GM20431 (cell line): Measurements from ENCODE around the gene PRR35.

Experiments used
- in situ Hi-C: fragments of 300-500 bp; cut with MseI, MboI; formaldehyde crosslinking; loops from one replicate; pipeline ENCODE4 v1.15.0; 2020; ENCODE audit warnings: low sequenced_read_pairs; ENCODE audit not compliant: unreplicated experiment

Gene PRR35

DNA sequence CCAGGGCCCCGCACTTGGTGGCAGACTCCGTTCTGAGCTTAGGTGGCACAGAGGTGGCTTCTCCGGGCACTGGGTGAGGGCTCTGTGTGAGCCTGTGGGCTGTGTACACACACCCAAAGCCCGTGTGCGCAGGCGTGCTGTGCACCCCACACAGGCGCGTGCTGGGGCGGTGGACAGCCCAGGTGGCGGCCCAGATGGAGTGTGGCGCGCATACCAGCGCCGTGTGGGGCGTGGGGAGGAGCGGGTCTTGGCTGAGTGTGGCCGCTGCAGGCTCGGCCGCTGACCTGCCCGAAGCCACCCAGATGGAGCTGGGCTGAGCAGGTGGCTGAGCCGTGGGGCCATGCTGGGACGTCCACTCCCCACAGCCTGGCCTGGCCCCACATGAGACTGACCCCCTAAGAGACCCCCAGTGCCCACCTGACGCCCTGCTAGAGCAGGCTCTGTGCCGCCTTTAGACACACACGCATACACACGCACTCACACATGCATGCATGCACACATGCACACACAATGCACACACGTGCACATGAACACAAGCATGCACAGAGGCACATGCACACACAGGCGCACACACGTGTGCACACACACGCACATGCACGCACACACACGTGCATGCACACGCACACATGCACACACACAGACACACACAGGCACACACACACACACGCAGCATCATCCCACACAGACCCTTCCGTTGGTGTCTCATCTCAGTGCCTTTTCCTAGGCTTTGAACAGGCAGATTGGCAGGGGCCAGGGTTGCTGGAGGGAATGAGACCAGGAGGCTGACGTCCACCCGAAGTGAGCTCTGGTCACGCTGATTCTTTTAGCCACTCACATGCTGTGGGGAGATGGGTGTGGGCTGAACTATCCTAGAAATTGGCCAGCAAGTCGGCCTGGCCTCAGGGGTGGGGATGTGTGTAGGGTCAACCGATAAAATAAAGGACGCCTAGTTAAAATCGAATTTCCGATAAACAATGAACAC lies 2.1 kb downstream of the PRR35 start:
- in situ Hi-C loops: no loop called here

DNA sequence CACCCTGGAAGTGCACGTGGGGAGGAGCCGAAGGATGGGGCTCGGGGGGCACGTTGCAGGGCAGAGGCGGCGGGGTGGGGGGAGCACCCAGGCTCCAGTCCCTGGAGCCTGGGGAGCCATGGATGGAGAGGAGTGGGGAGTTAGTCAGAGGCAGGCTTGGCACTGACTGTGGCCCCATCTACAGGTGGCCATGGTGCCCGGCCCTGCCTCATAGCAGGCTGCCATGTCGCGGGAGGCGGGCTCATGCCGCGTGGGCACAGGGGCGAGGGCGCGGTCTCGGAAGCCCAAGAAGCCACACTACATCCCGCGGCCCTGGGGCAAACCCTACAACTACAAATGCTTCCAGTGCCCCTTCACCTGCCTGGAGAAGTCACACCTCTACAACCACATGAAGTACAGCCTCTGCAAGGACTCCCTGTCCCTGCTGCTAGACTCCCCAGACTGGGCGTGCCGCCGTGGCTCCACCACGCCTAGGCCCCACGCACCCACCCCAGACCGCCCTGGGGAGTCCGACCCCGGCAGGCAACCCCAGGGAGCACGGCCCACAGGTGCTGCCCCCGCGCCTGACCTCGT lies 3.0 kb downstream of the PRR35 start:
- in situ Hi-C loops: no loop called here

DNA sequence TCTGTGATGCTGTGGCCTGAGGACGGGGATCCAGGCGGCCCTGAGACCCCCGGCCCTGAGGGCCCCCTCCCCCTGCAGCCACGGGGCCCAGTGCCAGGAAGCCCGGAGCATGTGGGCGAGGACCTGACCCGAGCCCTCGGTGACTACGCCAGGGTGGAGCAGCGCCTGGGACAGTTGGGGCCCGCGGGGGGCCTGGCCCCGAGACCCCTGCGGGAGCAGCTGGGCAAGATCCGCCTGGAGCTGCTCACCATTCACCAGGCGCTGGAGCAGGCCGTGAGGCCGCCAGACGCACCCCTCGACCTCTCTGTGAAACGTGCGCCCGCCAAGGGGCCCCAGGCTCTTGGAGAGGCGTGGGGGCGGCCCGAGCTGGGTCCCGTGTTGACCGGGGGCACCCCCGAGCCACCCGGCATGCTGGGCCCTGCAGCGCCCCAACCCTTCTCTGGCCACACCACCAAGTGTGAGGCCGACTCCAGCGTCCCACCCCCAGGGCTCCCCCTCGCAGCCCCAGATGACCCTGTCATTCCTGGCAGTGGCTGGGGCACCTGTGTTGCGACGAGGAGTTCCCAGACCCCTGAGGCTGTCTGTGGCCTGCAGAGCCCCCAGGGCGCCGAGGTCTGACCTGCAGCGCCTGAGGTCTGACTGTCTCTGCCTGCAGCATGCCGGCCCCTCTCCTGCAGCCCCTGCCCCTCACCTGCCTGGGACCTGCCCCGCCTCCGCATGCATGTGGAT lies 4.7 kb downstream of the PRR35 start:
- in situ Hi-C loops: no loop called here

- in situ Hi-C loops: no loop called here
Observed at GRCh38 chr16:565419-566330, 5.5 kb downstream of the PRR35 start.

- in situ Hi-C loops: no loop called here
Observed at GRCh38 chr16:566475-567372, 6.5 kb downstream of the PRR35 start, which contains the start of gene NHLRC4. Gene NHLRC4, plus strand, starts transcription at chr16:567005. Its CDS starts 1,043 bp downstream, at chr16:568048.

- in situ Hi-C loops: no loop called here
Observed at GRCh38 chr16:567373-568256, 7.4 kb downstream of the PRR35 start.

DNA sequence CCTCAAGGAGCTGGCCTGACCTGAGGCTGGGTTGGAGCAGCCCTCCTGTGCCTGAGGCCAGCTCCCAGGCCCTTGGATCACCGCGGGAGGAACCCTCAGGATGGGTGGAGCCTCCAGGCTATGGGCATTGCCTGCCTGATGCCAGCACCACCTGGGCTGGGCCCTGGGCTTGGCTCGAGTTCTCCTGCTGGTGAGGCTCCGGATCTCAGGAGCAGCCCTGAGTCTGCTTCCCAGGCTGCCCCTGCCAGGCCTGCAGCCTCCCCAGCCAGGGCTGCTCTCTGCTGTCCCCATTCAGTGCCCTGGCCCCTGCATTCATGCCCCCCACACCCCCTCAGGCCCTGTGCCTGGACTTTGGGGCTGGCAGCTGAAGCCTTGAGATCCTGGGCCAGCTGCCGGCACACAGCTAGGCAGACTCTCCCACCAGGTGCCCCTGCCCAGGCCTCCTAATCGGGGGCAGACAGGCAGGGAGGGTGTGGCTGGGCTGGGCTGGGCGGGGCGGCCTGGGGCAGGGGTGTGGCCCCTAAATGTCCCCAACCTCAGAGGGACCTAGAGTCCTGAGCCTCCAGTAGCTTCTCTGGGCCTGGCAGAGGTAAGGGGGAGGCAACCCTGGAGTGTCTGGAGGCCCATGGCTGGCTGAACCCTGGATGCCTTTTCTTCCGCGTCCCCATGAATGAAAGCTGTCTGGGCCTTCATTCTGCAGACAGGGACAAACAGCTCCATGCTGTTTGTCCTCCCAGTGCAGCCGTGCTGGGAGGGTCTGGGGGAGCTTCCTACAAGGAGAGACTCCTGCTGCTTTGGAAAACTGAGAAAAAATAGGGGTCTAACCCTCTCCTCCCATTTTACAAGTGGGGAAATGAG lies 8.4 kb downstream of the PRR35 start:
- in situ Hi-C loops: no loop called here

GRCh38 chr16:569445-570254 lies 9.5 kb downstream of the PRR35 start, which contains the start of gene PIGQ:
Gene PIGQ, plus strand, starts transcription at chr16:569968. Its CDS starts 4,107 bp downstream, at chr16:574075.
- in situ Hi-C loops: no loop called here

- in situ Hi-C loops: no loop called here
Observed at GRCh38 chr16:572865-573650, 12.9 kb downstream of the PRR35 start.

DNA sequence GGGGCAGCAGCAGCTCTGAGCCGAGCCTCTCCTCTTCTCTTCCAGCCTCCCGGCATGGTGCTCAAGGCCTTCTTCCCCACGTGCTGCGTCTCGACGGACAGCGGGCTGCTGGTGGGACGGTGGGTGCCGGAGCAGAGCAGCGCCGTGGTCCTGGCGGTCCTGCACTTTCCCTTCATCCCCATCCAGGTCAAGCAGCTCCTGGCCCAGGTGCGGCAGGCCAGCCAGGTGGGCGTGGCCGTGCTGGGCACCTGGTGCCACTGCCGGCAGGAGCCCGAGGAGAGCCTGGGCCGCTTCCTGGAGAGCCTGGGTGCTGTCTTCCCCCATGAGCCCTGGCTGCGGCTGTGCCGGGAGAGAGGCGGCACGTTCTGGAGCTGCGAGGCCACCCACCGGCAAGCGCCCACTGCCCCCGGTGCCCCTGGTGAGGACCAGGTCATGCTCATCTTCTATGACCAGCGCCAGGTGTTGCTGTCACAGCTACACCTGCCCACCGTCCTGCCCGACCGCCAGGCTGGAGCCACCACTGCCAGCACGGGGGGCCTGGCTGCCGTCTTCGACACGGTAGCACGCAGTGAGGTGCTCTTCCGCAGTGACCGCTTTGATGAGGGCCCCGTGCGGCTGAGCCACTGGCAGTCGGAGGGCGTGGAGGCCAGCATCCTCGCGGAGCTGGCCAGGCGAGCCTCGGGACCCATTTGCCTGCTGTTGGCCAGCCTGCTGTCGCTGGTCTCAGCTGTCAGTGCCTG lies 14.0 kb downstream of the PRR35 start:
- in situ Hi-C loops: no loop called here

DNA sequence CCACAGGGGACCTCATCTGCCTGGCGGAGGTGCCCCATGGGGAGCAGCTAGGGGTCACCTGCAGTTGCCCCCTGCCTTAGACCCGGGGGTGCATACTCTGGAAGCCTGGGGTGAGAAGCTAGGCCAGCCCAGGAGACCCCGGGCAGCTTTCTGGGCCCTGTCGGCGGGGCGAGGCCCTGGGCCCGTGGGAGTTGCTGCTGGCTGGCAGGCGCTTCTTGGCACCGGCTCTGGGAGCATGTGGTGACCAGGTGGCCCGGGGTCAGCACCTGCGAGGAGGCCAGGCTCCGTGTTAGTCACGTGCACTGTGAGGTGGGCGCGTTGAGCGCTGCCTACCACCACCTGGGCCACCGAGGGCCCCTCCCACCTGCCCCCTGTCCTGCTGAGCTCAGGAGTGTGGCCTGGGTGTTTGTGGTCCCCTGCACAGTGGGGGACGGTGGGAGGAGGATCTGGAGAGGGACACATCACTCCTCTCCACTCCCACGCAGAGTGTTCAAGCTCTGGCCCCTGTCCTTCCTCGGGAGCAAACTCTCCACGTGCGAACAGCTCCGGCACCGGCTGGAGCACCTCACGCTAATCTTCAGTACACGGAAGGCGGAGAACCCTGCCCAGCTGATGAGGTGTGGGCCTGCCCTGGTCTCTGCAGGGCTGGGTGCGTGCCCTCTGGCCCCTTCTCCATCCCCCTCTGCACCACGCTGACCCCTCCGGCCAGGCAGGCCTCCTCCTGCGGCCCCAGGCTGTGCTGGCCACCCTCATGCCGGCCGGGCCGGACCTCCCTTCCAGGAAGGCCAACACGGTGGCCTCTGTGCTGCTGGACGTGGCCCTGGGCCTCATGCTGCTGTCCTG lies 15.4 kb downstream of the PRR35 start:
- in situ Hi-C loops: no loop called here

DNA sequence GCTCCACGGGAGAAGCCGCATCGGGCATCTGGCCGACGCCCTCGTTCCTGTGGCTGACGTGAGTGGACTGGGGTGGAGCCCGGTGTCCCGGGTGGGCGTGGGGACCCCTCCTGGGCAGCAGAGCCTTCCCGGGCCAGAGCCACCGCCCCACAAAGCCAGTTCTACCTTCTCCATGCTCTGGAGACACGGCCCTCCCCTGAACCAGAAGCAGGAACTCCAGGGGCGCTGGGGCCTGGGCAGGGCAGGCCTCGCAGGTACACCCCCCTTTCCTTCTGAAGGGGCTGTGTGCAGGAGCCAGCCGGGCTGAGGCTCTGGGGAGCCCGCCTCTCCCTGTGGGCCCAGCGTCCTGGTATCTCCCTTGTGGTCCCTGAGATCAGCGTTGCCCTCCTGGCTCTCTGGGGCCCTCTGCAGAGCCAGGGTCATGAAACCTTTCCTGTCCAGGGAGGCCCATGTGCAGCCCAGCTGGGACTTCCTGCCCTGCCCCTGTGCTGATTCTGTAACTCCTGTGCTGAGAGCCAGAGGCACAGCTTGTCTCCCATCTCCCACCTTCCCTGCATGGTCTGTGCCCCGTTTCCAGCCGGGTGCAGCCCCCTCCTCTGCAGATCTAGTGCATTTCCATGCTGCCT lies 16.1 kb downstream of the PRR35 start:
- in situ Hi-C loops: no loop called here

GRCh38 chr16:576823-577201 lies 16.6 kb downstream of the PRR35 start:
- in situ Hi-C loops: no loop called here
